Heart right ventricle (tissue), 16 donors: ENCODE results near the gene RTEL1. TPM values are rescaled to one million over a fixed set of nuclear protein-coding genes. Genes with fewer than 3 reads are reported as not detected.
"Not testable (repeated sequence)": the region's sequence is repeated elsewhere in the genome, so short reads cannot be mapped to it uniquely, and the experiment has no call there.

Experiments used
- ATAC-seq, 8 donors: fragments of 200-7000 bp; cut with Tn5 transposase; one replicate each; pipeline ENCODE4 v1.9.1; 2020; ENCODE audit warnings: mild to moderate bottlenecking in 8 of 8, moderate library complexity in 8 of 8, moderate number of reproducible peaks in 1 of 8
- DNase-seq, 2 donors: peaks; one replicate each; pipeline ENCODE4 v3.0.0-alpha.2; 2020
- H3K27ac ChIP-seq, 10 donors: fragments of 200-600 bp; sonication (generic) in 2 of 10; one replicate each; pipeline versions ENCODE4 v1.5.0 to v1.8.0; 2020 to 2022; ENCODE audit warnings: mild to moderate bottlenecking in 3 of 10
- H3K27me3 ChIP-seq, 7 donors: fragments of 200-600 bp; one replicate each; pipeline ENCODE4 v1.8.0; 2021 to 2022; ENCODE audit warnings: mild to moderate bottlenecking in 2 of 7
- H3K36me3 ChIP-seq, 9 donors: fragments of 200-600 bp; sonication (generic) in 1 of 9; one replicate each; pipeline versions ENCODE4 v1.5.0 to v1.8.0; 2020 to 2022; ENCODE audit warnings: mild to moderate bottlenecking in 2 of 9
- H3K4me1 ChIP-seq, 9 donors: fragments of 200-600 bp; sonication (generic) in 1 of 9; one replicate each; pipeline versions ENCODE4 v1.5.0 to v1.8.0; 2020 to 2022; ENCODE audit warnings: mild to moderate bottlenecking in 4 of 9
- H3K4me3 ChIP-seq, 10 donors: fragments of 200-600 bp; sonication (generic) in 2 of 10; one replicate each; pipeline versions ENCODE4 v1.5.0 to v1.8.0; 2020 to 2022; ENCODE audit warnings: mild to moderate bottlenecking in 7 of 10, moderate library complexity in 2 of 10
- H3K9me3 ChIP-seq, 11 donors: fragments of 200-600 bp in 10 of 11; sonication (generic) in 2 of 11; one replicate each; pipeline versions ENCODE4 v1.5.0 to v1.8.0; 2013 to 2022; ENCODE audit warnings: mild to moderate bottlenecking in 2 of 11, control low read depth in 1 of 11, moderate library complexity in 1 of 11
- CTCF ChIP-seq, 9 donors: fragments of 200-600 bp; sonication (generic) in 2 of 9; IDR thresholded peaks; one replicate each; pipeline versions ENCODE4 v1.5.0 to v1.8.0; 2021 to 2022; ENCODE audit warnings: antibody characterized with exemption in 9 of 9, mild to moderate bottlenecking in 5 of 9, moderate library complexity in 1 of 9
- WGBS, 2 donors: extraction: QIAGEN DNeasy Blood & Tissue Kit; methylation state at CpG; one replicate each; pipeline ENCODE4 v1.1.7; 2013; ENCODE audit warnings: inconsistent platforms in 1 of 2; 5-methylcytosine and 5-hydroxymethylcytosine counted together
- intact Hi-C, 10 donors: fragments of 100-400 bp; cut with DNase I; formaldehyde crosslinking; loops; one replicate each; pipeline versions ENCODE4 v1.11.1 to v1.14.2; 2022
- polyA plus RNA-seq, 2 donors: library from polyadenylated mRNA; stranded (reverse); fragments of 200-250 nt; gene quantifications; one replicate each; pipeline ENCODE4 v1.2.3, GENCODE V29; 2013
- total RNA-seq, 10 donors: library from RNA; stranded (reverse); fragmentation: NEBNext Ultra II Directional in 3 of 10; extraction: Animal tissue kit (Norgen Biotek cat#: 25700) in 3 of 10; gene quantifications; one replicate each; pipeline versions ENCODE4 v1.2.1 to v1.2.4, GENCODE V29; 2021 to 2023
- donor health status: Arrhythmogenic right ventricular cardiomyopathy.
- donor health status: ischemic (EF 13 %, LVEDD 7.1; RV severe dilation, severe dysfunction).
- donor health status: healthy with polysubstance abuse.
- donor health status: DM: no; HTN: yes; CAD: no.
- donor health status: DM: no; HTN: no; CAD: no.
- donor health status: ischemic (EF 25% LVEDD 6.9; RV normal size, moderate dysfunction).
- donor health status: ischemic (EF 25% LVEDD 5.7; RV mildly dilated, moderate dysfunction).
- donor health status: healthy.
- donor health status: DM: yes; HTN: yes; CAD: no.
- donor health status: Ischemic cardiomyopathy.
- donor health status: ischemic (EF 35%, LVEDD 5.7; RV mildly dilated, moderate dysfunction).
- donor health status: nonischemic (EF 11% LVEDD 7.7; RV severe dilation, severe dysfunction).
- donor health status: DM: yes; HTN: yes; CAD: no.
- donor health status: PGD.
- donor health status: ischemic (EF 29% LVEDD 5.4; RV normal size, mild dysfunction).
- donor health status: nonischemic (EF 23%, LVEDD 6.1; RV moderate dilation, normal function).

The RTEL1 gene
- total and polyA plus RNA-seq, 12 donors, result 5.3 to 18.8 (median 10.3) TPM

DNA sequence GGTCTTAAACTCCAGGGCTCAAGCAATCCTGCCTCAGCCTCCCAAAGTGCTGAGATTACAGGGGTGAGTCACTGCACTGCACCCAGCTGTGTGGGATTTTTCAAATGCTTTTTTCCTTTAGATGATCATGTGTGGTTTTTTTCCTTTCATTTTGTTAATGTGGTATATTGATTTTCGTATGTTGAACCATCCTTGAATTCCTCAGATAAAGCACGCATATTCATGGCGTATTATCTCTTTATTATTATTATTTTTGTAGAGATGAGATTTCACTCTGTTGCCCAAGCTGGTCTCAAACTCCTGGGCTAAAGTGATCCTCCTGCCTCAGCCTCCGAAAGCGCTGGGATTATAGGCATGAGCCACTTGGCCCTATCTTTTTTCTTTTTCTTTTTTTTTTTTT lies 56.7 kb downstream of the RTEL1 start:
- 99 to 100% methylated on average over 5 of the region's 5 CpGs for WGBS, 2 donors
- DNase-seq, result no peak
- no peak for ATAC-seq
- no peak overlapping the region for H3K4me3 ChIP-seq
- peaks cover 0 to 46% (median 22%) of the 10 kb centered on the region in 11 donors for H3K9me3 ChIP-seq
- no peak for TF ChIP-seq CTCF (IDR thresholded peaks at IDR 0.05)
- intact Hi-C loops, result no loop called here
- no peak overlapping the region for H3K27ac ChIP-seq
- no peaks in the 10 kb centered on the region for H3K27me3 ChIP-seq
- H3K4me1 ChIP-seq, result peaks cover 0 to 11% (median 3%) of the 10 kb centered on the region in 9 donors
- peaks cover 0 to 100% (median 44%) of the 10 kb centered on the region in 9 donors for H3K36me3 ChIP-seq

- Histone ChIP-seq H3K9me3 (peaks cover 0 to 39% (median 22%) of the 10 kb centered on the region in 11 donors), H3K27ac (no peak overlapping the region), H3K36me3 (peaks cover 0 to 85% (median 40%) of the 10 kb centered on the region in 9 donors), H3K27me3 (no peaks in the 10 kb centered on the region), H3K4me1 (no peaks in the 10 kb centered on the region), H3K4me3 (no peak overlapping the region)
- WGBS, 2 donors, result 97 to 100% methylated on average over 2 of the region's 2 CpGs
- ATAC-seq, result no peak
- intact Hi-C loops, result no loop called here
- TF ChIP-seq CTCF (IDR thresholded peaks at IDR 0.05), result no peak
- DNase-seq, result no peak
Observed at GRCh38 chr20:63718996-63719395, 60.9 kb downstream of the RTEL1 start.

DNA sequence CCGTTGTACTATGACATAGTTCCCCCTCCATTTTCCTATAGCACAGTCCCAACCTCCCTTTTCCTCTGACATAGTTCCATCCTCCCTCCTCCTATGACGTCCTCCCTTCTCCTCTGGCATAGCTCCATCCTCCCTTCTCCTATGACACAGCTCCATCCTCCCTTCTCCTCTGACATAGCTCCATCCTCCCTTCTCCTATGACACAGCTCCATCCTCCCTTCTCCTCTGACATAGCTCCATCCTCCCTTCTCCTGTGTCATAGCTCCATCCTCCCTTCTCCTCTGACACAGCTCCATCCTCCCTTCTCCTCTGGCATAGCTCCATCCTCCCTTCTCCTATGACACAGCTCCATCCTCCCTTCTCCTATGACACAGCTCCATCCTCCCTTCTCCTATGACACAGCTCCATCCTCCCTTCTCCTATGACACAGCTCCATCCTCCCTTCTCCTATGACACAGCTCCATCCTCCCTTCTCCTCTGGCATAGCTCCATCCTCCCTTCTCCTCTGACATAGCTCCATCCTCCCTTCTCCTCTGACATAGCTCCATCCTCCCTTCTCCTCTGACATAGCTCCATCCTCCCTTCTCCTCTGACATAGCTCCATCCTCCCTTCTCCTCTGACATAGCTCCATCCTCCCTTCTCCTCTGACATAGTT lies 65.0 kb downstream of the RTEL1 start:
- ATAC-seq, H3K4me3 ChIP-seq, H3K27me3 ChIP-seq, H3K27ac ChIP-seq, intact Hi-C loops, DNase-seq, H3K4me1 ChIP-seq: not testable (repeated sequence)
- peaks cover 0 to 38% (median 23%) of the 10 kb centered on the region in 11 donors for H3K9me3 ChIP-seq
- H3K36me3 ChIP-seq, result peaks cover 0 to 74% (median 23%) of the 10 kb centered on the region in 9 donors
- 64 to 66% methylated on average over 2 of the region's 2 CpGs for WGBS, 2 donors

DNA sequence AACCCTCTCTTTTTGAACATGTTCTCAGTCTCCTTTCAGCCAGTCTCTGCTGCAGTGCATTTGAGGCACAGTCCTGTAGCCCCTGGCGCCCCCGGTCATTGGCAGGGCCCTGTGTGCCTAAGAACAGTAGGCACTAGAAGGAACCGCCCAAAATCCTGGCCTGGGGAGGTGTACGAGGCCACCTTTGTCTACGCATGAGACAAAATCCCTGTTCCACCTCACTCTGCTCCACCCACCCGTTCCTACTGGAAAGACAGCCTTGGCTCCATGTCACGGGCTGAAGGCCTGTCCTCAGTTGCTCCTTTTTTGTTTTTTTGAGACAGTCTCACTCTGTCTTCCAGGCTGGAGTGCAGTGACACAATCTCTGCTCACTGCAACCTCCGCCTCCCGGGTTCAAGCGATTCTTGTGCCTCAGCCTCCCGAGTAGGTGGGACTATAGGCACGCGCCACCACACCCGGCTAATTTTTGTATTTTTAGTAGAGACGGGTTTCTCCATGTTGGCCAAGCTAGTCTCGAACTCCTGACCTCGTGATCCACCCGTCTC lies 72.1 kb downstream of the RTEL1 start:
- not testable (repeated sequence) for DNase-seq, H3K27me3 ChIP-seq, H3K4me3 ChIP-seq, ATAC-seq
- Histone ChIP-seq H3K4me1 (peaks cover 0 to 24% (median 0%) of the 10 kb centered on the region in 9 donors), H3K9me3 (peaks cover 0 to 13% (median 7%) of the 10 kb centered on the region in 11 donors), H3K27ac (peak overlapping the region in 1 of 10 donors; percentile 62), H3K36me3 (peaks cover 0 to 43% (median 10%) of the 10 kb centered on the region in 9 donors)
- 94 to 97% methylated on average over 18 of the region's 18 CpGs for WGBS, 2 donors
- intact Hi-C loops, result loop anchor here in 1 of 10 donors (10.0 kb wide), 1 partner anchor 75 kb away; the partner anchor contains the start of genes RTEL1 and STMN3

GRCh38 chr20:63731410-63731809 lies 73.3 kb downstream of the RTEL1 start:
- ATAC-seq, result no peak
- peaks cover 0 to 1% (median 0%) of the 10 kb centered on the region in 11 donors for H3K9me3 ChIP-seq
- no peak for DNase-seq
- no peak overlapping the region for H3K4me3 ChIP-seq
- 86 to 94% methylated on average over 5 of the region's 5 CpGs for WGBS, 2 donors
- TF ChIP-seq CTCF (IDR thresholded peaks at IDR 0.05), result no peak
- H3K36me3 ChIP-seq, result peaks cover 0 to 46% (median 15%) of the 10 kb centered on the region in 9 donors
- H3K27ac ChIP-seq, result no peak overlapping the region
- H3K4me1 ChIP-seq, result peaks cover 0 to 24% (median 0%) of the 10 kb centered on the region in 9 donors
- intact Hi-C loops, result loop anchor here in 1 of 10 donors (10.0 kb wide), 1 partner anchor 77 kb away; the partner anchor contains the start of genes RTEL1 and STMN3
- H3K27me3 ChIP-seq, result peaks cover 0 to 2% (median 0%) of the 10 kb centered on the region in 7 donors
